Right lobe of liver (tissue), 4 donors: ENCODE data around the gene CPM.

Experiments
- CTCF ChIP-seq, 4 donors: fragments of 200-600 bp in 3 of 4; fragments of 450-650 bp in 1 of 4; IDR thresholded peaks; one replicate each; pipeline versions ENCODE4 v1.5.1 to v1.8.0; 2016 to 2022; ENCODE audit warnings: antibody characterized with exemption in 4 of 4, mild to moderate bottlenecking in 2 of 4
- POLR2A ChIP-seq: fragments of 450-650 bp; IDR thresholded peaks from one replicate; pipeline ENCODE4 v1.6.1; 2017; ENCODE audit warnings: antibody characterized with exemption, mild to moderate bottlenecking
- donor health status: DM: no; HTN: no; CAD: no.
- donor health status: DM: no; HTN: no; CAD: no.
- donor health status: DM: no; HTN: yes; CAD: no.

DNA sequence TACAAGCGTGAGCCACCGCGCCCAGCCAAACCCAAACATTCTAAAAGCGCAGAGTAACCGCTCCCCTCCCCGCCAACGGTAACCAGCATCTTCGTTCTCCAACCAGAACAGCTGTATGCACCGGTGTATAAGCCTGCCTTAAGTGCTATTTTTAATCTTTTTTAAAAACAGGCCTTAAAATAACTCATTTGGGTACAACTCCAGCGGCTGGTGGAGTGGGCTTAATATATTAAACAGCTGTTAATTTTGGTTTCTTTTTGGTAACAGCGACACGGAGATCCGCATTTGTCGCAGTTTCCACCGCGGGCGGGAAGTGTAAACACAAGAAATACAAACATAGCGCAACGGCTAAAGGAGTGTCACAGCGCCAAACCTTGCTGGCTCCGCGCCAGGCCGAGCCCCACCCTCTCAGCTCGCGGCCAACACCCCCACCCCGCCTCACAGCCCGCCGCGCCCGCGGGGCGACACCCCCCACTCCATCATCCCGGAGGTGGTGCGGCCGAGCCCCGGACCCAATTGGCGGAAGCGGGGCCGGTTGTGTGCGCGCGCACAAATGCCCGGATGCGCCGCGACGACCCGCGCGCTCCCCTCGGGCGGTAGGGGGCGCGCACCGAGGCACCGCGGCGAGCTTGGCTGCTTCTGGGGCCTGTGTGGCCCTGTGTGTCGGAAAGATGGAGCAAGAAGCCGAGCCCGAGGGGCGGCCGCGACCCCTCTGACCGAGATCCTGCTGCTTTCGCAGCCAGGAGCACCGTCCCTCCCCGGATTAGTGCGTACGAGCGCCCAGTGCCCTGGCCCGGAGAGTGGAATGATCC is 125.2 kb downstream of the CPM start, which contains the start of gene MDM2:
- TF ChIP-seq CTCF (IDR thresholded peaks at IDR 0.05) = peak; percentile 76 to 87 (median 82)
- TF ChIP-seq POLR2A = peak; percentile 93
